Lower lobe of right lung (tissue), 2 donors: Measurements from ENCODE around the gene AK9. TPM values are rescaled to one million over a fixed set of nuclear protein-coding genes. Genes with fewer than 3 reads are reported as not detected.
A peak's percentile ranks its signal among the peaks of the same experiment; 100 is the strongest.

ENCODE experiments used
- ATAC-seq, 2 donors: fragments of 200-7000 bp; cut with Tn5 transposase; one replicate each; pipeline ENCODE4 v1.9.1; 2020 to 2022; ENCODE audit warnings: mild to moderate bottlenecking in 2 of 2, moderate library complexity in 2 of 2
- DNase-seq: peaks from one replicate; pipeline ENCODE4 v3.0.0-alpha.2; 2020
- H3K27ac ChIP-seq: fragments of 200-600 bp; one replicate; pipeline ENCODE4 v1.8.0; 2022
- H3K27me3 ChIP-seq: fragments of 200-600 bp; one replicate; pipeline ENCODE4 v1.8.0; 2022; ENCODE audit warnings: low read depth
- H3K36me3 ChIP-seq: fragments of 200-600 bp; one replicate; pipeline ENCODE4 v1.8.0; 2022; ENCODE audit warnings: mild to moderate bottlenecking
- H3K4me1 ChIP-seq: fragments of 200-600 bp; one replicate; pipeline ENCODE4 v1.8.0; 2022
- H3K4me3 ChIP-seq: fragments of 200-600 bp; one replicate; pipeline ENCODE4 v1.8.0; 2022; ENCODE audit warnings: mild to moderate bottlenecking
- H3K9me3 ChIP-seq: fragments of 200-600 bp; one replicate; pipeline ENCODE4 v1.8.0; 2022
- intact Hi-C: fragments of 100-400 bp; cut with DNase I; formaldehyde crosslinking; loops from one replicate; pipeline ENCODE4 v1.11.0; 2022
- total RNA-seq: library from RNA; stranded (reverse); fragmentation: NEBNext Ultra II Directional; extraction: Animal tissue kit (Norgen Biotek cat#: 25700); gene quantifications from one replicate; pipeline ENCODE4 v1.2.1, GENCODE V29; 2021
- TF ChIP-seq, protein P1 (sequence below): fragments of 200-600 bp; IDR thresholded peaks from one replicate; pipeline ENCODE4 v1.8.0; 2022; ENCODE audit warnings: antibody characterized with exemption, mild to moderate bottlenecking
- donor health status: DM: no; HTN: yes; CAD: no; lungs with severe emphysema.

Gene AK9
- total RNA-seq, 1 donor from 2014 or later = 13.9 TPM

- peak overlapping the region; percentile 86 for H3K4me3 ChIP-seq
- ATAC-seq = no peak
- peaks cover 44% of the 10 kb centered on the region for H3K4me1 ChIP-seq
- peak overlapping the region; percentile 89 for H3K27ac ChIP-seq
- H3K9me3 ChIP-seq = no peaks in the 10 kb centered on the region
- peaks cover 29% of the 10 kb centered on the region for H3K36me3 ChIP-seq
- intact Hi-C loops = no loop called here
- TF ChIP-seq, protein P1, sequence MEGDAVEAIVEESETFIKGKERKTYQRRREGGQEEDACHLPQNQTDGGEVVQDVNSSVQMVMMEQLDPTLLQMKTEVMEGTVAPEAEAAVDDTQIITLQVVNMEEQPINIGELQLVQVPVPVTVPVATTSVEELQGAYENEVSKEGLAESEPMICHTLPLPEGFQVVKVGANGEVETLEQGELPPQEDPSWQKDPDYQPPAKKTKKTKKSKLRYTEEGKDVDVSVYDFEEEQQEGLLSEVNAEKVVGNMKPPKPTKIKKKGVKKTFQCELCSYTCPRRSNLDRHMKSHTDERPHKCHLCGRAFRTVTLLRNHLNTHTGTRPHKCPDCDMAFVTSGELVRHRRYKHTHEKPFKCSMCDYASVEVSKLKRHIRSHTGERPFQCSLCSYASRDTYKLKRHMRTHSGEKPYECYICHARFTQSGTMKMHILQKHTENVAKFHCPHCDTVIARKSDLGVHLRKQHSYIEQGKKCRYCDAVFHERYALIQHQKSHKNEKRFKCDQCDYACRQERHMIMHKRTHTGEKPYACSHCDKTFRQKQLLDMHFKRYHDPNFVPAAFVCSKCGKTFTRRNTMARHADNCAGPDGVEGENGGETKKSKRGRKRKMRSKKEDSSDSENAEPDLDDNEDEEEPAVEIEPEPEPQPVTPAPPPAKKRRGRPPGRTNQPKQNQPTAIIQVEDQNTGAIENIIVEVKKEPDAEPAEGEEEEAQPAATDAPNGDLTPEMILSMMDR = no peak
- no peaks in the 10 kb centered on the region for H3K27me3 ChIP-seq
- no peak for DNase-seq
Observed at GRCh38 chr6:109453594-109454495, 237.2 kb downstream of the AK9 start.

DNA sequence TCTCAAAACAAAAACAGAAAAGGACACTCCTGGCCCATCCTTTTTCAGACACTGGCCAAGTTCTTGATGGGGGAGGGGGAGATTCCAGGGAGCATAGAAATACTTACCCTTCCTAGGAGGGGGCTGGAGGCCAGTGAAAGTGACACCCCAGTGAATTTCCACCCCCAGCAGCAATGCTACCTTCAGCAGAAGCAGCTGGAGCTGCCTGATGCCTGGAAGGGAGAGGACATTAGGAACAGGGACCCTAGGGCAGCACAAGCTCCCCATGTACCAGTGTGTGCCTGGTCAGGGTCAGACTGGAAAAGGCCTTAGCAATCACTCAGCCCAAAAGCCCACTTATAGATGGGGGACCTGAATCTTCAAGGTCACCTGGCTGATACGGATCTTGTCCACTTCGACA, 237.8 kb downstream of the AK9 start:
- Histone ChIP-seq H3K9me3 (no peaks in the 10 kb centered on the region), H3K4me1 (peaks cover 37% of the 10 kb centered on the region), H3K4me3 (no peak overlapping the region), H3K36me3 (peaks cover 29% of the 10 kb centered on the region), H3K27me3 (no peaks in the 10 kb centered on the region), H3K27ac (no peak overlapping the region)
- DNase-seq = no peak
- intact Hi-C loops = no loop called here
- TF ChIP-seq, protein P1 = no peak
- no peak for ATAC-seq

DNA sequence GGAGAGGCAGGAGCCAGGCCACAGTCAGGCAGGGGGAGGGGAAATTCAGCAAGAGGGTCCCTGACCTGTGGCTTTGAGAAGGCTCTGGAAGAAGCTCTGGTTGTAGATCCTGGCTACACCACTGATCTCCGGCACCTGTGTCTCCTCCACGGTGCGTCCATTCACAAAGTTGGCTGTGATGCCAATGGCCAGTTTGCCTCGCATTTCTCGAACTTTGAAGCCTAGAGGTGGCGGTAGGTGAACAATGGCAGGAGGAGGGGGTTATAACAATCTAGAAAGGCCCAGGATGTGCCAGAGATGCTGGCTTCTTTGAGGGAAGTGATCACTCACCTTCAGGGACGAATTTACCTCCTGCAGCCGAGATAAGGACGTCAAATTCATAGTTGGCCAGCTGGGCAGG, 238.8 kb downstream of the AK9 start:
- no peak for DNase-seq
- TF ChIP-seq, protein P1 = no peak
- Histone ChIP-seq H3K4me3 (no peak overlapping the region), H3K9me3 (no peaks in the 10 kb centered on the region), H3K4me1 (peaks cover 27% of the 10 kb centered on the region), H3K27me3 (no peaks in the 10 kb centered on the region), H3K27ac (no peak overlapping the region), H3K36me3 (peaks cover 29% of the 10 kb centered on the region)
- intact Hi-C loops = no loop called here
- no peak for ATAC-seq

DNA sequence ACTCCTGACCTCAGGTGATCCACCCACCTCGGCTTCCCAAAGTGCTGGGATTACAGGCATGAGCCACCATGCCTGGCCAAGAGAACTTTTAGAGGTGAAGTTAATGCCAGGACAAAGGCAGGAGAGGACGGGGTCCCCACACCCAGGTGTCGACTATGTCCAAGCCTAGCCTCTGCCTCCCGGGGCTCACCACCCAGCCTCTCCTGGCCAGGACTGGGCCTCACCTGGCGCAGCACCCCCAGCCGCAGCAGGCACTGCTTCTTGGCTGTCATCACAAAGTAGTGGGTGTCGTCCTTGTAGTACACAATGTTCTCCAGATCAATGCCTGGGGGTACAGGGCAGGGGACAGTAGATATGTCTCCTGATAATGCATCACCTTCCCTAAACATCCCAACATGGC, 239.6 kb downstream of the AK9 start:
- H3K36me3 ChIP-seq = peaks cover 37% of the 10 kb centered on the region
- DNase-seq (no peak), ATAC-seq (no peak)
- TF ChIP-seq, protein P1 = no peak
- H3K9me3 ChIP-seq = no peaks in the 10 kb centered on the region
- intact Hi-C loops = no loop called here
- H3K4me3 ChIP-seq = no peak overlapping the region
- peaks cover 19% of the 10 kb centered on the region for H3K4me1 ChIP-seq
- no peaks in the 10 kb centered on the region for H3K27me3 ChIP-seq
- H3K27ac ChIP-seq = no peak overlapping the region

DNA sequence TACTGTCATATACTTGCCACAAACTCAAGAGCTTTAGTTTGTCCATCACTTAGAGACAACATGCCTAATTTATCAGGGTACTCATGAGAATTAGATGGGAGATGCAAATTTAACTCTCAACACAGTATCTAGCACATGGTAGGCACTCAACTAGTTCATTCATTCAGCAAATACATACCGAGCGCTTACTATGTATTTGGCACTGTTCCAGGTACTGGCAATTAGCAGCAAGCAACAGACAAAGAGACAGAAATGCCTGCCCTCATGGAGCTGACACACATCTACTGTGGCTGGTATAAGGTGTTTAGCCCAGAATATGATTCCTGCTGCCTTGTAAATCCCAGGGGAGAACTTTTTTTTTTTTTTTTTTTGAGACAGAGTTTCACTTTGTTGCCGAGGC, 240.2 kb downstream of the AK9 start:
- peaks cover 43% of the 10 kb centered on the region for H3K36me3 ChIP-seq
- H3K9me3 ChIP-seq = no peaks in the 10 kb centered on the region
- H3K27me3 ChIP-seq = no peaks in the 10 kb centered on the region
- DNase-seq (no peak), ATAC-seq (no peak)
- intact Hi-C loops = no loop called here
- H3K4me1 ChIP-seq = peaks cover 16% of the 10 kb centered on the region
- H3K27ac ChIP-seq = no peak overlapping the region
- H3K4me3 ChIP-seq = no peak overlapping the region
- TF ChIP-seq, protein P1 = no peak
